Vagina (tissue), 2 donors: ENCODE results near the gene CERKL.

Experiments used
- POLR2A ChIP-seq, 2 donors: fragments of 450-650 bp; IDR thresholded peaks; one replicate each; pipeline ENCODE4 v1.6.1; 2017; ENCODE audit warnings: antibody characterized with exemption in 2 of 2, mild to moderate bottlenecking in 2 of 2, moderate library complexity in 2 of 2
- POLR2AphosphoS5 ChIP-seq, 2 donors: sonication (generic); formaldehyde crosslinking; IDR thresholded peaks; one replicate each; pipeline ENCODE4 v1.9.0; 2017; ENCODE audit warnings: antibody characterized with exemption in 2 of 2, mild to moderate bottlenecking in 2 of 2, low read depth in 1 of 2; ENCODE audit not compliant: insufficient read depth in 1 of 2
- TF ChIP-seq, protein P1 (sequence below), 3 experiments: fragments of 450-650 bp in 2 of 3; fragments of 200-600 bp in 1 of 3; sonication (generic) in 1 of 3; IDR thresholded peaks; one replicate each; pipeline ENCODE4 v1.5.1; 2017 to 2019; ENCODE audit warnings: antibody characterized with exemption in 3 of 3, mild to moderate bottlenecking in 2 of 3, moderate library complexity in 2 of 3

DNA sequence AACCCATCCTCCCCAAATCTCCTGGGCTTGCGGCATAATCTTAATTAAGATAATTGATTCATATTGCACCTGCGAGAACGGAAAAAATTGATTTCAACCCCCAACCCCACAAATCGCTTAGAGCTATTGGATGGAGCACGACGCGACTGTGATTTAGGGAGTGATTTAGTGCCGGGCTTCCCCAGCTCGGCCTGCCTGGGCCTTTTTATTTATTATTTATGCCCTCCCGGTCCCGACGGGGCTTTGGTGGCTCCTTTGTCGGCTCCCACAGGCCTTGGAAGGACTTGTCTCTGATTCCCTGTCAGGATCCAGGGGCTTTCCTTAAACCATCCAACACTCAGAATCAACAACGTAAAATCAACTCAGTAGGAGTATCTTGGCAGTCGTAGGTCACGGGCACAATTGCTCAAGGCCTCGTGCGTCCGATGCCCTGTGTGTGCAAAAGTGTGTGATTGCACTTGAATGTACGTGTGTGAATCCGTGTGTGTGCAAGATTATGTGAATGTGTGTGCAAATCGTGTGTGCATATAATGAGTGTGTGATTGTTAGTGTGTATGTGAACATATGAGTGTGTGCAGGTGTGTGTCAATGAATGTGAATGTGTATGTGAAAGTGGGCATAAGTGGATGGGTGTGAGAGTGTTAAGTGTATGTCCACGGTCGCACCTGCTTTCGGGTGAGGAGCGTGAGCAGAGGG is 27.7 kb upstream of the CERKL start:
- TF ChIP-seq, protein P1, sequence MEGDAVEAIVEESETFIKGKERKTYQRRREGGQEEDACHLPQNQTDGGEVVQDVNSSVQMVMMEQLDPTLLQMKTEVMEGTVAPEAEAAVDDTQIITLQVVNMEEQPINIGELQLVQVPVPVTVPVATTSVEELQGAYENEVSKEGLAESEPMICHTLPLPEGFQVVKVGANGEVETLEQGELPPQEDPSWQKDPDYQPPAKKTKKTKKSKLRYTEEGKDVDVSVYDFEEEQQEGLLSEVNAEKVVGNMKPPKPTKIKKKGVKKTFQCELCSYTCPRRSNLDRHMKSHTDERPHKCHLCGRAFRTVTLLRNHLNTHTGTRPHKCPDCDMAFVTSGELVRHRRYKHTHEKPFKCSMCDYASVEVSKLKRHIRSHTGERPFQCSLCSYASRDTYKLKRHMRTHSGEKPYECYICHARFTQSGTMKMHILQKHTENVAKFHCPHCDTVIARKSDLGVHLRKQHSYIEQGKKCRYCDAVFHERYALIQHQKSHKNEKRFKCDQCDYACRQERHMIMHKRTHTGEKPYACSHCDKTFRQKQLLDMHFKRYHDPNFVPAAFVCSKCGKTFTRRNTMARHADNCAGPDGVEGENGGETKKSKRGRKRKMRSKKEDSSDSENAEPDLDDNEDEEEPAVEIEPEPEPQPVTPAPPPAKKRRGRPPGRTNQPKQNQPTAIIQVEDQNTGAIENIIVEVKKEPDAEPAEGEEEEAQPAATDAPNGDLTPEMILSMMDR (IDR thresholded peaks at IDR 0.05): no peak
- TF ChIP-seq POLR2AphosphoS5 (IDR thresholded peaks at IDR 0.05; ENCODE audit: insufficient read depth in 1 of 2, low read depth in 1 of 2) (no peak), POLR2A (IDR thresholded peaks at IDR 0.05) (no peak)
